Measurements from ENCODE around the gene MTFMT. TPM values are rescaled to one million over a fixed set of nuclear protein-coding genes. Genes with fewer than 3 reads are reported as not detected.

The MTFMT gene
- total and polyA plus RNA-seq, 8 donors: 12.7 to 21.7 (median 17.8) TPM

DNA sequence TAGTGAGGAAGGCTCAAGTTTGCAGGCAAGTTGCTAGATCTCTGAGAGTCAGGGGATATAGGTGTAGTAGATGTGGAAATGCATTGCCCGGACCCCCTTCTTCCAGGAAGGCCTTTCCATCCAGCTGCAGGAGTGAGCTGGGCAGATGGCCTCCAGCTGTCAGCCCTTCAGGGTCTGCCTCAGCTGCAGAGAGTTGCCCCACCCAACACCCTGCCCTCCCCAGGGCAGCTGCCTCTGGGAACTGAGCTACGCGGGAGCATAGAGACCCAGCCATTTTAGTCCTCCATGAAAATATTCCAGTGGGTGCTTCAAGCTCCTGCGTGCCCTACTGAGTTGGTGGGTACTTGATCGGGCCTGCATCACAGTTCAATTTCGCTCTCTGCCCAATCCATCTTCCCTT is 69.3 kb downstream of the MTFMT start:
- H3K27me3 ChIP-seq: no peaks in the 10 kb centered on the region
- H3K27ac ChIP-seq: no peak overlapping the region
- intact Hi-C loops (cut with DNase I): no loop called here
- H3K4me1 ChIP-seq: no peaks in the 10 kb centered on the region
- TF ChIP-seq CTCF (IDR thresholded peaks at IDR 0.05): no peak
- H3K9me3 ChIP-seq: no peaks in the 10 kb centered on the region
- H3K4me3 ChIP-seq: no peak overlapping the region
- peaks cover 0 to 100% of the 10 kb centered on the region in 2 donors for H3K36me3 ChIP-seq
- ATAC-seq (no peak), DNase-seq (no peak)

DNA sequence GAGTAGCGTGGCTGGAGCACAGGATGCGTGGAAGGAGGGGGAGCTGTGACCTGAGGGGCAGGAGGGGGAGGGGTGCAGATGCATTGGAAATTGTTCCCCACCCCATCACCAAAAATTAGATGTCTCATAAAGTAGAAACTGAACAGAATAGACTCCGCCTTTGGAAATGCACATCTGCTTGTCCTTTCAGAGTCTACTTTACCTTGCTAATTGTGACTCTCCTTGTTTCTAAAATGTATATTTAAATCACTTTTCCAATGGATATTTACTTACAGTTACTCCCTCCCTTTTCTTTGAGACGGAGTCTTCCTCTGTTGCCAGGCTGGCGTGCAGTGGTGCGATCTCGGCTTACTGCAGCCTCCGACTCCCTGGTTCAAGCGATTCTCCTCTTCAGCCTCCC is 70.3 kb downstream of the MTFMT start:
- ATAC-seq (no peak), DNase-seq (no peak)
- Histone ChIP-seq H3K36me3 (peaks cover 0 to 93% of the 10 kb centered on the region in 2 donors), H3K4me1 (no peaks in the 10 kb centered on the region), H3K4me3 (no peak overlapping the region), H3K27ac (no peak overlapping the region), H3K27me3 (no peaks in the 10 kb centered on the region), H3K9me3 (peaks cover 0 to 2% of the 10 kb centered on the region in 2 donors)
- no peak for TF ChIP-seq CTCF (IDR thresholded peaks at IDR 0.05)
- intact Hi-C loops (cut with DNase I): no loop called here

DNA sequence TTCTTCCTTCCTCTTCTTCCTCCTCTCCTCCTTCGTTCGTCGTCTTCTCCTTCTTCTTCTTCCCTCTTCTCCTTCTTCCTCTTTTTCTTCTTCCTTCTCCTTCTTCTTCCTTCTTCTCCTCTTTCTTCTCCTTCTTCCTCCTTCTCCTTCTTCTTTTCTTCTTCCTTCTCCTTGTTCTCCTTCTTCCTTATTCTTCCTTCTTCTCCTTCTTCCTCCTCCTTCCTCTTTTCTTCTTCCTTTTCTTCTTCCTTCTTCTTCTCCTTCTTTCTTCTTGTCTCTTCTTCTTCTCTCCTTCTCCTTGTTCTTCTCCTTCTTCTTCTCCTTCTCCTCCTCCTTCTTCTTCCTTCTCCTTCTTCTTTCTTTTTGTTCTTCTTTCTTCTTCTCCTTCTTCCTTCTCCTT is 75.0 kb downstream of the MTFMT start:
- peaks cover 0 to 7% of the 10 kb centered on the region in 2 donors for H3K9me3 ChIP-seq
- DNase-seq: no peak
- no peak for TF ChIP-seq CTCF (IDR thresholded peaks at IDR 0.05)
- no peak overlapping the region for H3K27ac ChIP-seq
- no peaks in the 10 kb centered on the region for H3K27me3 ChIP-seq
- no peak overlapping the region for H3K4me3 ChIP-seq
- no peaks in the 10 kb centered on the region for H3K4me1 ChIP-seq
- no peak for ATAC-seq
- peaks cover 0 to 54% of the 10 kb centered on the region in 2 donors for H3K36me3 ChIP-seq
- intact Hi-C loops (cut with DNase I): no loop called here

DNA sequence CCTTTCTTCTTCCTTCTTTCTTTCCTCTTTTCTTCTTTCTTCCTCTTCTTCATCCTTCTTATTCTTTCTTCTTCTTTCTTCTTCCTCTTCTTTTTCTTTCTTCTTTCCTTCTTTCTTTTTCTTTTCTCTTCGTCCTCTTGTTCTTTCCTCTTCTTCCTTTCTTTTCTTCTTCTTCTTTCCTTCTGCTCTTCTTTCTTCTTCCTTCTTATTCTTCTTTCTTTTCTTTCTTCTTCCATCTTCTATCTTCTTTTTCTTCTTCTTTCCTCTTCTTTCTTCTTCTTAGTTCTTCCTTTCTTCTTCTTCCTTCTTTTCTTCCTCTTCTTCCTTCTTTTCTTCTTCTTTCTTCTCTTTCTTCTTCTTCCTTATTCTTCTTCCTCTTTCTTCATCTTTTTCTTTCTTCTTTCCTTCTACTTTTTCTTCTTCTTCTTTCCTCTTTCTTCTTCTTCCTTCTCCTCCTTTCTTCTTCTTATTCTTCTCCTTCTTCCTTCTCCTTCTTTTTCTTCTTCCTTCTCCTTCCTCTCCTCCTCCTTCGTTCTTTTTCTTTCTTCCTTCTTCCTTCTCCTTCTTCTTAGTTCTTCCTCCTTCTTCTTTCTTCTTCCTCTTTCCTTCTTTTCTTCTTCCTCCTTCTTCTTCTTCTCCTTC is 77.5 kb downstream of the MTFMT start:
- Histone ChIP-seq H3K36me3 (peaks cover 0 to 29% of the 10 kb centered on the region in 2 donors), H3K4me3 (no peak overlapping the region), H3K4me1 (no peaks in the 10 kb centered on the region), H3K9me3 (peaks cover 0 to 7% of the 10 kb centered on the region in 2 donors), H3K27ac (no peak overlapping the region), H3K27me3 (no peaks in the 10 kb centered on the region)
- intact Hi-C loops (cut with DNase I): no loop called here
- no peak for TF ChIP-seq CTCF (IDR thresholded peaks at IDR 0.05)
- DNase-seq (no peak), ATAC-seq (no peak)

Other genes starting within 250 kb of the MTFMT start
- gene PIF1, start 204.0 kb downstream of the MTFMT start, total RNA-seq: 1 to 10 TPM; 1.6 to 2.7 TPM
- 10 to 100 TPM in 5 of 6 donors, 1 to 10 TPM in 1; 8.8 to 17.7 (median 11.5) TPM for gene PIF1, start 204.0 kb downstream of the MTFMT start, polyA plus RNA-seq (ENCODE audit: insufficient read length in 6 of 6)
- 10 to 100 TPM; 34.5 to 91.8 TPM for gene PLEKHO2, start 187.7 kb downstream of the MTFMT start, total RNA-seq
- 10 to 100 TPM; 22.0 to 29.1 (median 25.3) TPM for gene PLEKHO2, start 187.7 kb downstream of the MTFMT start, polyA plus RNA-seq (ENCODE audit: insufficient read length in 6 of 6)
- gene ANKDD1A, start 117.7 kb downstream of the MTFMT start, total RNA-seq: 1 to 10 TPM; 3.4 to 6.3 TPM
- gene ANKDD1A, start 117.7 kb downstream of the MTFMT start, polyA plus RNA-seq (ENCODE audit: insufficient read length in 6 of 6): 10 to 100 TPM in 5 of 6 donors, 1 to 10 TPM in 1; 9.0 to 13.5 (median 11.9) TPM
- 100 to 1,000 TPM in 1 of 2 donors, 10 to 100 TPM in 1; 93.9 to 123 TPM for gene SPG21, start 39.7 kb downstream of the MTFMT start, total RNA-seq
- gene SPG21, start 39.7 kb downstream of the MTFMT start, polyA plus RNA-seq (ENCODE audit: insufficient read length in 6 of 6): 100 to 1,000 TPM in 4 of 6 donors, 10 to 100 TPM in 2; 94.0 to 118 (median 104) TPM
- gene SLC51B, start 15.7 kb upstream of the MTFMT start, total RNA-seq: 1 to 10 TPM in 1 of 2 donors, under 1 TPM in 1; 0.39 to 2.7 TPM
- 10 to 100 TPM; 12.7 to 19.3 (median 14.7) TPM for gene SLC51B, start 15.7 kb upstream of the MTFMT start, polyA plus RNA-seq (ENCODE audit: insufficient read length in 6 of 6)
- 10 to 100 TPM; 23.8 to 24.3 TPM for gene RASL12, start 38.4 kb upstream of the MTFMT start, total RNA-seq
- gene RASL12, start 38.4 kb upstream of the MTFMT start, polyA plus RNA-seq (ENCODE audit: insufficient read length in 6 of 6): 100 to 1,000 TPM in 5 of 6 donors, 10 to 100 TPM in 1; 98.9 to 127 (median 111) TPM
- under 1 TPM in 1 of 2 donors, not detected in 1; 0.18 TPM for gene KBTBD13, start 47.1 kb upstream of the MTFMT start, total RNA-seq
- gene KBTBD13, start 47.1 kb upstream of the MTFMT start, polyA plus RNA-seq (ENCODE audit: insufficient read length in 6 of 6): 1 to 10 TPM in 2 of 6 donors, under 1 TPM in 4; 0.61 to 1.4 (median 0.79) TPM
- 1 to 10 TPM; 2.7 to 3.8 TPM for gene UBAP1L, start 85.6 kb upstream of the MTFMT start, total RNA-seq
- gene UBAP1L, start 85.6 kb upstream of the MTFMT start, polyA plus RNA-seq (ENCODE audit: insufficient read length in 6 of 6): 10 to 100 TPM in 3 of 6 donors, 1 to 10 TPM in 3; 7.6 to 12.4 (median 10.2) TPM
- 10 to 100 TPM; 15.8 to 18.8 TPM for gene PDCD7, start 104.2 kb upstream of the MTFMT start, total RNA-seq
- 10 to 100 TPM; 32.5 to 35.4 (median 34.7) TPM for gene PDCD7, start 104.2 kb upstream of the MTFMT start, polyA plus RNA-seq (ENCODE audit: insufficient read length in 6 of 6)
- gene CLPX, start 155.7 kb upstream of the MTFMT start, total RNA-seq: 10 to 100 TPM; 41.0 to 42.7 TPM
- gene CLPX, start 155.7 kb upstream of the MTFMT start, polyA plus RNA-seq (ENCODE audit: insufficient read length in 6 of 6): 10 to 100 TPM; 62.4 to 80.5 (median 65.5) TPM
- 1 to 10 TPM; 1.4 to 8.5 TPM for gene CILP, start 181.8 kb upstream of the MTFMT start, total RNA-seq
- gene CILP, start 181.8 kb upstream of the MTFMT start, polyA plus RNA-seq (ENCODE audit: insufficient read length in 6 of 6): 1 to 10 TPM; 1.5 to 2.6 (median 1.6) TPM